NCI-H345 treated with DMSO at 0.1 percent for 48 hours (cell line): ENCODE measurements around the gene FBXL4.
A peak's percentile ranks its signal among the peaks of the same experiment; 100 is the strongest.
"Not testable (repeated sequence)": the region's sequence is repeated elsewhere in the genome, so short reads cannot be mapped to it uniquely, and the experiment has no call there.

Experiments used
- DNase-seq: peaks from one replicate; lab custom pipeline; 2025; ENCODE audit not compliant: unreplicated experiment; lab: John Stamatoyannopoulos, UW

FBXL4 gene

GRCh38 chr6:98946266-98946878 is 1.4 kb downstream of the FBXL4 start:
- DNase-seq, result no peak

DNA sequence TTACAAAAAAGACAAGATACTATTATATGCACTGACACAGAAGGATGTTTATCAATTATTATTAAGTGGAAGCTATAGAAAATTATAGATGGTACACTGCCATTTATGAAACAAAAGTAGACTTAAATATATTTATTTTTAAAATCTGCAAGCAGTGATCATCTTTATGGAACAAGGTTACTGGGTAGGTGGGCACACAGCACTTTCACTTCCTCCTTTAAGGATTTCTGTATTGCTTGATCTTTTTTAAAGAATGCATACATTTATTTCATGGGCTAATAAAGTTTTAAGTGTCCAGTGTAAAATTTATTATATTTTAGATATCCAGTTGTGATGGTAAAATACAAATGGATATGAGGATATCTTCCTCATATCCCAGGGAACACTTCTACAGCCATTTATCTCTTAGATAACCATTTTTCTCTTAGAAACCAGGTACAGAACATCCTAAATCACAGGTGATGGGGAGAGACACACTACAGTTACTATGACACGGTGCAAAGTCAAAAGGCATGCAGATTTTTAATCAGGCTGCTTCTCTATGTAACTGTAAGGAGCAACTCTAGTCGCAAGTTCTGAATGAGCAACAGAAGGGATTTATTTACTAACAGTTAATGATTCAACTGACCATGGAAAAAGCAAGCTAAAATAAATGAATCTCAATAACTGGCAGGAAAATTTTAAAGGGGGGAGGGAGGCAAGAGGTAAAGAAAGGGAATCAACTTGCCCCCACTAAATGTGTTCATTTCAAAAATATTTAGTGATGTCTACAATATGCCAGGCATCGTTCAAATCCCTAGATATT is 2.2 kb downstream of the FBXL4 start:
- no peak for DNase-seq

GRCh38 chr6:98944598-98945081 is 3.1 kb downstream of the FBXL4 start:
- DNase-seq, result no peak

DNA sequence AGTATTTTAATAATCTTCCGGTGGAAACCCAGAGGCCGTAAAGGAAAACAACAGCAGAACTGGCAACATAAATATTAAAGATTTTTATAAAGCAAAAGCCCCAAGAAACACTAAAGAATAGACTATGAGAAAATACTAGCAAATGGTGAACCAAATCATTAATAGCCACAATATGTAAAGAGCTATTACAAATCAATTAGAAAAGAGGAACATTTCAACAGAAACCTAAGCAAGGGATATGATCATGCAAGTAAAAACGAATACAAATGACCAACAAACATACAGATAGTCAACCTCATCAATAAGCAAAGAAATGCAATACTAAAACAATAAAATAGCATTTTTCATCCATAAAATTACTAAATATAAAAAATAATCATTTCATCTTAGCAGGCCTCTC is 3.6 kb downstream of the FBXL4 start:
- no peak for DNase-seq

DNA sequence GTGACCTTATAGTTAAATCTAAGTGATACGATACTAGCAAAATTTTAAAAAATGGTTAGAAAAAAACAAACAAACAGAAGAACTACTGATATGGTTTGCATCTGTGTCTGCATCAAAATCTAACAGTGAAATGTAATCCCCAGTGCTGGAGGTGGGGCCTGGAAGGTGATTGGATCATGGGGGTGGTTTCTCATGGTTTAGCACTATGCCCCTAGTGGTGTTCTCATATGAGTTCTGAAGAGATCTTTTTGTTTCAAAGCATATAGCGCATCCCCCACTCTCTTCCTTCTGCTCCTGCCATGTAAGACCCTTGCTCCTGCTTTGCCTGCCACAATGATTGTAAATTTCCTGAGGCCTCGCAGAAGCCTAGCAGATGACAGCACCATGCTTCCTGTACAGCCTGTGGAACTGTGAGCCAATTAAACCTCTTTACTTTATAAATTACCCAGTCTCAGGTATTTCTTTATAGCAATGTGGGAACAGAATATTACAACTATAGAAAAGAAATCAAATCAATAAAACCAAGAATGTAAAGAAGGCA is 5.4 kb downstream of the FBXL4 start:
- DNase-seq, result no peak

DNA sequence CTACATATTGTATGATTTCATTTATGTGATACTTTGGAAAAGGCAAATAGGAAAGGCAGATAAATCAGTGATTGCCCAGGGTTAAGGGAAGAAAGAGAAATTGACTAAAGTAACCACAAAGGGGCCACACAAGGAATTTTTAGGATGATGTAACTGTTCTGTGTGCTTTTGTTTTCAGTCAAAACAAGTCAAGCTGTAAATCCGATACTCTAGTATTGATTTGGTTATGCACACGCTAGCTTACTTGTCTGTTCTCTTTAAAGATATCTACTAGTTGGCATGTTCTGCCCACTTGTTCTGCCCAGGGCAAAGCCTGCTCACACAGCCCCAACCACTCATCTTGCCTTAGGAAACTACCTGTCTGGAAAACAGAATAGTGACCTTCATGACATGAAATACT is 6.4 kb downstream of the FBXL4 start:
- no peak for DNase-seq

GRCh38 chr6:98937351-98937750 is 10.4 kb downstream of the FBXL4 start:
- no peak for DNase-seq

DNA sequence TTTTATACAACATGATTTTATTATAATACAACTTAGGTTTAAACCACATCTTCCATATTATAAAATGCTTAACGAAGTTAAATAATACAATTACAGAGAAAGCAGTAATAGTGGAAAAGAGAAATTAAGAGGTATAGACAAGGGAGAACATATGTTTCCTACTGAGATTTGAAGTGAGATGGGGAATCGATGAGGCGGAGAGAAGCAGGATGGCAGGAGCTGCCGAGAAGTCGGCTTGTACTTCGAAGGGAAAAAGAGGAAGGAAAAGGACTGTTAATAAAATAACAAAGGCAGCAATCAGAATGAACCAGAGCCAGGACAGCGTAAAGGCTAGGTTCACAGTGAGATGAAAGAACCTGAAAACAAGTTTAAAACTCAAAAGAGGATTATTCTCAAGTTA is 15.4 kb downstream of the FBXL4 start:
- no peak for DNase-seq

DNA sequence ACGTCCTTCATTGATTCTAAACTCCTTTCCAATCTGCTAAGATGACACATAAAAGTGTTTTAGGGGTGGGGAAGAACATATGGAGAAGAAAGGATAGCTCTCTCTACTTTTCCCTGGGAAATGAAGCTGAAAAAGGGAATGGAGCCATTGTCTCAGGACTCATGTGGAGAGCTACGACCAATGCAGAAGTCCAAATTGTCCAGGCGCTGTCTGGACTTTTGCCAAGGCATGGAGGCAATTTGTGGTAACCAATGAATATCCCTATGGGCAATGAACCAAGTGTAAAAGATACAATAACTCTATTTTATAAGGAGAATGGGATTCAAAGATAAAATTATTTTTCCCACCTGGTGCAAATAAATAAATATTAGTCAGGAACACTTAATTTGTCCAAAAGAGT is 16.1 kb downstream of the FBXL4 start:
- no peak for DNase-seq

GRCh38 chr6:98929498-98930060 is 18.2 kb downstream of the FBXL4 start:
- no peak for DNase-seq

- DNase-seq, result no peak
Measured at GRCh38 chr6:98928688-98929087, 19.1 kb downstream of the FBXL4 start.

- peak; percentile 62 for DNase-seq
Measured at GRCh38 chr6:98927534-98927933, 20.2 kb downstream of the FBXL4 start.

DNA sequence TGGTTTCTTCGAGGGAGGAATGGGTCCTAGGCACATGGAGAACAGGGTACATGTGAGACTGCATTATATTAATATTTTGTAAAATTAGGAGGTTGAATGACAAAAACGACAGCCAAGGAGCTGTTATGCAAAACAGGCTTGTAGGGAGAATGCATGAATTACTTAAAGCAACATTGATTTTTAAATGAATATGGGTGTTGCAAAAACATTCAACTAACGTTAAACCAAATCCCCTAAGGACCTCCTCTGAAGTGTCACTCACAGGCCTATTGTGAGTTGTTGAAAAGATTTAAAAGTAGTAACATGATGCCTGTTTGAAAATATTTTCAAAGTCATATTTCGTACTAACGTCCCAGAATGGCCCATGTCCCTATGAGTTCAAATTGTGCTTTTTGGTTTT is 21.9 kb downstream of the FBXL4 start:
- no peak for DNase-seq

DNA sequence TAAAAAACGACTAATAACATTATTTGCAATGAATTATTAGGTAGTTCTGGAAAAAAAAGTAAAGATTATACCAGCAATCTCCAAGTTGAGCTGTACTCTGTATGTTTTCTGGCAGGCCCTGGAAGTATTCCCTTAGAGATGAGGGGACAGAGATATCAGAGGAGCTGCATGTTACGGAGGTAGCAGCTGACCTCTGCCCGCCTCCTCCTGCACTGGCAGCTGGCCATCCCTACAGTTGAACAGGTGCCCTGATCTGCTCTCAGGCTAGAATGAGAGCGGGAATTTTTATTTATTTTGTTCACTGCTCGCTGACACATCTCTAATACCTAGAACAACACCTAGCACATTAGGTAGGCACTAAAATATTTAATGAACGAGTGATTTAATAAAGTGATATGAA is 23.1 kb downstream of the FBXL4 start:
- DNase-seq, result no peak

GRCh38 chr6:98920904-98921431 is 26.8 kb downstream of the FBXL4 start:
- DNase-seq, result no peak

GRCh38 chr6:98910946-98911345 is 36.8 kb downstream of the FBXL4 start:
- not testable (repeated sequence) for DNase-seq

DNA sequence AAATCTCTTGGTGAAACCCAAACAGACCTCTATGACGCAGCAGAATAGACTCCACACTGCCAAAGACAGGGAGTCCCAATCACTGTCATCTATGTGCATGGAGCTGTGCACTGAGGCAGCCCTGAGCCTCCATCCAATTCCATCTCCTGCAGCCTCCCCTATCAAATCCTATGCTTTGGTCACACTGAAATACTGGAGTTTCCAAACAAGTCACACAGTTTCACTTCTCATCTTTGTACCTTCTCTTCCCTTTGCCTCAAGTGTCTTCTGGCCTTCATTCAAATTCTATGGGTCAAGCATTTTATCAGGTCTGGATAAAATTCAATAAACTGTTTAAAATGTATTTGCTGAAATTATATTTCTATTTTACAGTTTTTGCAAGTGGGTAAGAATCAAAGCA is 38.5 kb downstream of the FBXL4 start:
- no peak for DNase-seq

DNA sequence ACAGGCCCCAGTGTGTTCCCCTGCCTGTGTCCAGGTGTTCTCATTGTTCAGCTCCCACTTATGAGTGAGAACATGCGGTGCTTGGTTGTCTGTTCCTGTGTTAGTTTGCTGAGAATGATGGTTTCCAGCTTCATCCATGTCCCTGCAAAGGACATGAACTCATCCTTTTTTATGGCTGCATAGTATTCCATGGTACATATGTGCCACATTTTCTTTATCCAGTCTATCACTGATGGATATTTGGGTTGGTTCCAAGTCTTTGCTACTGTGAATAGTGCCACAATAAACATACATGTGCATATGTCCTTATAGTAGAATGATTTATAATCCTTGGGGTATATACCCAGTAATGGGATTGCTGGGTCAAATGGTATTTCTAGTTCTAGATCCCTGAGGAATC is 41.4 kb downstream of the FBXL4 start:
- not testable (repeated sequence) for DNase-seq

DNA sequence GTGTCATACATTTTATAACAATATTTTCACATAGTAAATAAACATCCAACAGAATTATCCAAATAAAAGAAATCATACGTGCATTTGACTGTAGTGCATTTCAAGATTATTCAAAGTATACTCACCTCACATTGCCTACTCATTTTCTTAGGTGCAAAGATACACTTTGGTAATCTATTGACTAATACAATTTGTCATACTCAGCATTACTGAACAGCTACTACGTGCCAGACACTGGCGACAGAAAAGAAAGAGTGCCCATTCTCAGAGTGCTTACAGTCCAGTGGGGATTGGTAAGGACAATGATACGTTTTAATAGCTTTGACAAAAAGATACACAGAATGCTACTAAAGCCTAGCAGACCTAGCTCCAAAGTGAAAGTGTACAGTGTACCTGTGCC is 42.0 kb downstream of the FBXL4 start:
- no peak for DNase-seq

- DNase-seq, result no peak
Measured at GRCh38 chr6:98904096-98904495, 43.6 kb downstream of the FBXL4 start.

DNA sequence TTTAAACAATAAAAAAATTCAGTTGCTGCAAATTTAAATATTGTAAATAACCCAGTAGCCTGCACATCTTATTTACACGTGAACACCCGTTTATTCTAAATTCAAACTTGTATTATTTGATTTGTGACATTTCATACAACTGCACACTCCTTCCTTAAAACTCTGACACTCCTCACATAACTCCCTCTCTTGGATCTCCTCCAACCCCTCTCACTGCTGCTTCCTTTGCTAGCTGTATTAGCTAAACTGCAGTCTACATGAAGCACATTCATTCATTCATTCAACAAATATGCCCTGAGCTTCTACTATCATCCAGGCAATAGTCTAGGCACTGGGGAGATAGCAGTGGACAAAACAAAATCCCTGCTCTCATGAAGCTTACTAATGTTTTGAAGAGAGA is 47.0 kb downstream of the FBXL4 start:
- DNase-seq, result no peak

GRCh38 chr6:98894810-98895209 is 52.9 kb downstream of the FBXL4 start:
- DNase-seq, result no peak
